PC-9 (cell line): ENCODE data around the gene MARCHF3.

Experiments
- EZH2 ChIP-seq: fragments of 200-600 bp; sonication (generic); IDR thresholded peaks from 2 replicates; pipeline ENCODE4 v1.8.0; 2017; ENCODE audit warnings: antibody characterized with exemption, low read depth
- TF ChIP-seq, protein P1 (sequence below): fragments of 200-600 bp; sonication (generic); conservative IDR thresholded peaks from 2 replicates; pipeline ENCODE4 v1.6.1; 2017; ENCODE audit warnings: mixed run types, antibody characterized with exemption, mild to moderate bottlenecking, moderate library complexity

DNA sequence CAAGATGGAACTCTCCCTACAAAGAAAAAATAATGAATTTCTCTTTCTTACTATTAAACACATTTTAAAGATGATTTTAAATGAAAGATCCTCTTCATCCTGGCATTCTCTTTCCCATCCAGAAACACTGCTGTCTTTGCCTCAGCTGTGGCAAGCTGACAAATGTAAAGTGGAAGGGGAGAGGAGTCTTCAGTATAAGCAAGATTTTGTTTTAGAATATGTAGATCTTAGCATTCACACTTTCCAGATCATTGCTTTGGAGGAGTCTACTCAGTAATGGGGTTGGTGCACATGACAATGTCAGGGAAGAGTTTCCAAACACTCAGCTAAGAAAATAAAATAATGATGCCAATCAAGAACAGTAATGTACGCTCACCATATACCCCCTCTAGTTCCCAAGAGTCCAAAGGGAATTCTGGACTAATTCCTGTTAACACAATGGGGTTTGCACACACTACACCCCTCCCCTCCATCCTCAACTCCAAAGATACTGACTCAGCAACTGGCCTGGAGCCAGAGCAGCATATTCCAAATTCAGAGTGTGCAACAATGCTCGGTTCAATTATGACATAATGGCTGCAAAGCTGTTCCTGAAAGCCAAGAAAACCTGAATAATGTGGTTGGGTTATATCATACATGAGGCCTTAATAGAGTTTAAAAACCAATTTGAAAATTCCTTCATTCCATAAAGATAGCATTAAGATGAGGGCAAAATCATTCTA, 38.3 kb upstream of the MARCHF3 start:
- TF ChIP-seq, protein P1, sequence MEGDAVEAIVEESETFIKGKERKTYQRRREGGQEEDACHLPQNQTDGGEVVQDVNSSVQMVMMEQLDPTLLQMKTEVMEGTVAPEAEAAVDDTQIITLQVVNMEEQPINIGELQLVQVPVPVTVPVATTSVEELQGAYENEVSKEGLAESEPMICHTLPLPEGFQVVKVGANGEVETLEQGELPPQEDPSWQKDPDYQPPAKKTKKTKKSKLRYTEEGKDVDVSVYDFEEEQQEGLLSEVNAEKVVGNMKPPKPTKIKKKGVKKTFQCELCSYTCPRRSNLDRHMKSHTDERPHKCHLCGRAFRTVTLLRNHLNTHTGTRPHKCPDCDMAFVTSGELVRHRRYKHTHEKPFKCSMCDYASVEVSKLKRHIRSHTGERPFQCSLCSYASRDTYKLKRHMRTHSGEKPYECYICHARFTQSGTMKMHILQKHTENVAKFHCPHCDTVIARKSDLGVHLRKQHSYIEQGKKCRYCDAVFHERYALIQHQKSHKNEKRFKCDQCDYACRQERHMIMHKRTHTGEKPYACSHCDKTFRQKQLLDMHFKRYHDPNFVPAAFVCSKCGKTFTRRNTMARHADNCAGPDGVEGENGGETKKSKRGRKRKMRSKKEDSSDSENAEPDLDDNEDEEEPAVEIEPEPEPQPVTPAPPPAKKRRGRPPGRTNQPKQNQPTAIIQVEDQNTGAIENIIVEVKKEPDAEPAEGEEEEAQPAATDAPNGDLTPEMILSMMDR = no peak
- no peak for TF ChIP-seq EZH2
